Measurements from ENCODE around the gene SPG21.

SPG21 gene

GRCh38 chr15:64917211-64917610 lies 72.5 kb downstream of the SPG21 start:
- intact Hi-C loops (cut with micrococcal nuclease), result no loop called here
- Mint-ChIP-seq H3K27ac (no peak overlapping the region), H3K4me3 (no peak overlapping the region), H3K36me3 (ENCODE audit: low read depth) (no peaks in the 10 kb centered on the region), H3K4me1 (ENCODE audit: low read depth) (no peaks in the 10 kb centered on the region), H3K27me3 (peaks cover 21% of the 10 kb centered on the region), H3K9me3 (no peaks in the 10 kb centered on the region)

GRCh38 chr15:64916365-64916764 lies 73.3 kb downstream of the SPG21 start:
- Mint-ChIP-seq H3K9me3 (no peaks in the 10 kb centered on the region), H3K4me1 (ENCODE audit: low read depth) (peaks cover 2% of the 10 kb centered on the region), H3K36me3 (ENCODE audit: low read depth) (no peaks in the 10 kb centered on the region), H3K4me3 (no peak overlapping the region), H3K27ac (no peak overlapping the region), H3K27me3 (peaks cover 29% of the 10 kb centered on the region)
- intact Hi-C loops (cut with micrococcal nuclease), result no loop called here

- Mint-ChIP-seq H3K4me1 (ENCODE audit: low read depth) (peaks cover 6% of the 10 kb centered on the region), H3K9me3 (no peaks in the 10 kb centered on the region), H3K27ac (no peak overlapping the region), H3K36me3 (ENCODE audit: low read depth) (no peaks in the 10 kb centered on the region), H3K4me3 (no peak overlapping the region), H3K27me3 (peaks cover 36% of the 10 kb centered on the region)
- intact Hi-C loops (cut with micrococcal nuclease), result no loop called here
These were observed 74.0 kb downstream of the SPG21 start for GRCh38 chr15:64915518-64916227.
